ENCODE results near the gene BEGAIN. TPM values are rescaled to one million over a fixed set of nuclear protein-coding genes. Genes with fewer than 3 reads are reported as not detected.

BEGAIN gene
- polyA plus RNA-seq, 2 of the 4 experiments (the other 2 are of a cell fraction): 1.4 to 3.7 TPM

- ChIA-PET CTCF (interaction anchor here (0.9 to 1.7 kb wide), 2 partner anchors 114 to 158 kb away, joined by 4 read pairs; no protein-coding TSS in a partner anchor), POLR2A (no interaction called here)
- Histone ChIP-seq H3K4me2 (peak overlapping the region; percentile 45; the same call in 2 of the 3 replicates), H3K4me1 (peaks cover 6% of the 10 kb centered on the region; the same call in 1 of the 3 replicates), H3K27ac (0 out of 6 replicates have a peak overlapping the region, but pooled peaks of 1 of the 2 experiments have one; percentile 8), H3K9me3 (no peaks in the 10 kb centered on the region), H3K4me3 (no peak overlapping the region)
- no peak for TF ChIP-seq CHD2 (IDR thresholded peaks at IDR 0.05; ENCODE audit: low read length, partially characterized antibody)
- no peak for TF ChIP-seq JUNB (IDR thresholded peaks at IDR 0.05)
- no peak for TF ChIP-seq HDAC2 (IDR thresholded peaks at IDR 0.05)
- no peak for TF ChIP-seq FOSL2 (IDR thresholded peaks at IDR 0.05)
- TF ChIP-seq FOSL2 (CRISPR knock-in tag; IDR thresholded peaks at IDR 0.05): no peak
- TF ChIP-seq KDM1A (IDR thresholded peaks at IDR 0.05; ENCODE audit: low read depth): no peak
- no peak for TF ChIP-seq BCL3 (IDR thresholded peaks at IDR 0.05)
- TF ChIP-seq KDM5A (IDR thresholded peaks at IDR 0.05): no peak
- TF ChIP-seq CBX8 (IDR thresholded peaks at IDR 0.05): no peak
- TF ChIP-seq RCOR1 (IDR thresholded peaks at IDR 0.05; ENCODE audit: low read depth, low read length): no peak
- no peak for TF ChIP-seq ESRRA (IDR thresholded peaks at IDR 0.05; ENCODE audit: borderline replicate concordance, low read length)
- TF ChIP-seq RFX5 (IDR thresholded peaks at IDR 0.05): no peak
- DNase-seq (ENCODE audit: low read depth in 1 of 2, low spot score in 1 of 2) (peak in 1 of 2 experiments; percentile 51), FAIRE-seq (no peak), ATAC-seq (peak; percentile 12 to 17; a peak in 3 of 6 replicates)
- WGBS (ENCODE audit: missing lambda C conversion rate): 55% methylated on average over 18 of the region's 19 CpGs
Measured at GRCh38 chr14:100554082-100554677, 33.0 kb downstream of the BEGAIN start.

GRCh38 chr14:100553471-100553870 lies 33.7 kb downstream of the BEGAIN start:
- Histone ChIP-seq H3K4me1 (peaks cover 6% of the 10 kb centered on the region; the same call in 1 of the 3 replicates), H3K4me2 (no peak overlapping the region), H3K4me3 (no peak overlapping the region), H3K9me3 (no peaks in the 10 kb centered on the region), H3K27ac (no peak overlapping the region)
- 90% methylated on average over 3 of the region's 5 CpGs for whole genome bisulfite sequencing (ENCODE audit: missing lambda C conversion rate)
- ATAC-seq (no peak), FAIRE-seq (no peak), DNase-seq (ENCODE audit: low read depth in 1 of 2, low spot score in 1 of 2) (no peak)
- ChIA-PET POLR2A (no interaction called here), CTCF (interaction anchor here (0.9 to 1.7 kb wide), 2 partner anchors 113 to 157 kb away, joined by 4 read pairs; no protein-coding TSS in a partner anchor)
- TF ChIP-seq CHD4 (IDR thresholded peaks at IDR 0.05; ENCODE audit: borderline replicate concordance) (no peak), ZFP36 (IDR thresholded peaks at IDR 0.05; ENCODE audit: borderline replicate concordance, partially characterized antibody) (peak; percentile 16), SREBF2 (IDR thresholded peaks at IDR 0.05) (no peak), SMC3 (IDR thresholded peaks at IDR 0.05) (no peak), ATOH8 (CRISPR knock-in tag; IDR thresholded peaks at IDR 0.05; ENCODE audit: low read depth) (no peak)

- FAIRE-seq (no peak), ATAC-seq (no peak), DNase-seq (ENCODE audit: low read depth in 1 of 2, low spot score in 1 of 2) (no peak)
- H3K4me3 ChIP-seq: no peak overlapping the region
- no peak overlapping the region for H3K4me2 ChIP-seq
- ChIA-PET POLR2A (no interaction called here), CTCF (no interaction called here)
- 68% methylated on average over 11 of the region's 16 CpGs for WGBS (ENCODE audit: missing lambda C conversion rate)
- H3K27ac ChIP-seq: no peak overlapping the region
- TF ChIP-seq CTCF (IDR thresholded peaks at IDR 0.05) (no peak), EHF (CRISPR knock-in tag; IDR thresholded peaks at IDR 0.05) (no peak), HOXB5 (CRISPR knock-in tag; IDR thresholded peaks at IDR 0.05) (no peak), RCOR1 (IDR thresholded peaks at IDR 0.05; ENCODE audit: low read depth, low read length) (no peak), NFE2L2 (conservative IDR thresholded peaks at IDR 0.05; ENCODE audit: low read length) (no peak), ELK1 (IDR thresholded peaks at IDR 0.05; ENCODE audit: low read depth, low read length) (no peak), ESRRA (IDR thresholded peaks at IDR 0.05; ENCODE audit: borderline replicate concordance, low read length) (no peak), ZC3H11A (IDR thresholded peaks at IDR 0.05) (no peak), HES2 (IDR thresholded peaks at IDR 0.05) (no peak), JUN (IDR thresholded peaks at IDR 0.05) (no peak), ATOH8 (CRISPR knock-in tag; IDR thresholded peaks at IDR 0.05; ENCODE audit: low read depth) (no peak), RARB (CRISPR knock-in tag; IDR thresholded peaks at IDR 0.05) (no peak)
- H3K4me1 ChIP-seq: peaks cover 11% of the 10 kb centered on the region; the same call in 2 of the 3 replicates
- no peaks in the 10 kb centered on the region for H3K9me3 ChIP-seq
Measured at GRCh38 chr14:100552524-100553125, 34.6 kb downstream of the BEGAIN start.

Data from A549 (cell line).